SW 1271 (cell line): ENCODE data around the gene NFYC.
"Not testable (repeated sequence)": the region's sequence is repeated elsewhere in the genome, so short reads cannot be mapped to it uniquely, and the experiment has no call there.

ENCODE experiments used
- DNase-seq, 2 experiments: peaks; one replicate each; lab custom pipeline; 2025; lab: John Stamatoyannopoulos, UW

The NFYC gene

DNA sequence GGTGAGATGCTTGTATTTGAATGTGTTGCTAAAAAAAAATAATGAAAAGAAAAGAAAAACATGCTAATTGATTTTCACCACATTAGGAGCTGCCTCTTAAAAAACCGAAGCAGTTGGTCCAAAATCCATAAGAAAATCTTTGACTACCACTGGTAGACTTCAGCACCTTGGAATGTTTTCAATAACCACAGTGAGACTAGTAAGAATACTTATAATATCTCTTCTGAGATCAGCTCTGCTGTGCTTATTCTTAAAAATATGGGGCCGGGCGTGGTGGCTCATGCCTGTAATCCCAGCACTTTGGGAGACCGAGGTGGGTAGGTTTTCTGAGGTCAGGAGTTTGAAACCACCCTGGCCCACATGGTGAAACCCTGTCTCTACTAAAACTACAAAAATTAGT lies 15.1 kb downstream of the NFYC start:
- DNase-seq, result no peak

DNA sequence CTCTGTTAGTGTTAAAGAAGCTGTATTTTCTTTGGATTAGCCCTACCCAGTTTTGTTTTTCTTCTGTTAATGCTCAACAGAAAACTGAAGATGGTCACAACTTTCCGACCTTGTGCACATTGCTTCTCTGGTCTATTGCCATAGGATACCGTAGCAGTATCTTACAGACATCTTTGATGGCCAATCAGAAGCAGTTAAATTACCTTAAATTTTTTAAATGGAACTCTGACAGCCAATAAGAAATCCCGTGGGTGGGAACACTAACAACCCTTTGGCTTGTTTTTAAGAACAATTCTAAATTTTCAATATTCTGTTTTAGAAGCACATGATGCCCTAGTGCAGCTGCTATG lies 17.2 kb downstream of the NFYC start:
- peak in 1 of 2 experiments; percentile 76 for DNase-seq

DNA sequence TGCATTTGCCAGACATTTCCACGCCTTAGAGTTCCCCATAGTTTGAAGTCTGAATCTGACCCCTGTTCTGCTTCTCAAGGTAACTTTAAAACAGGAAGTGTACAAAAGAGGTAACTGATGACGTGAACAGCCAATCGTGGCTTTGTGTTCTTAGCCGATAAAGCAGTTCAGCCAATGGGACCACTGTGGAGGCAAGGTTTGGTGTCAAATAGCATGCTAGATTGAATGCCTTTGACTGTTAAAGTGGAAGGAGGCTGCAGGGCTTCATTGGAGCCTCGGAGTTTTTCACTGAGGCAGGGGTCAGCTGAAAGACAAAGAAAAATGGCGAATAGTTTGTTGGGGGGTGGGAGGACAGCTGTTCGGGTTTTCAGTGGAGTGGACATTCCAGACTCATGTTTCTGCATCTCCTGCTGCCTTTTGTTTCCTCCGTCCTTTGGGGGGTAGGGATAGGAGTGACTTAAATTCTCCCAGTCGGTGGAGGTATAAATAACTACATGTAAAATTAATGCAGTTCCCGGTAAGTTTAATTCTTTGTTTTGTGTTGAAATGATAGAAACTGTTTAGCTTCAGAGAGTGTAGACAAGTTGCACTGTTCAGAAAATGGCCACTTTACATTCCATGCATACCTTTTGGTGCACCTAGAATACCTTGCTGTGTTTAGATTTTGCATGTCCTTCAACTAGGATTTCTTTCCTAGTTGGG lies 17.7 kb downstream of the NFYC start:
- DNase-seq, result peak; percentile 15 to 84

DNA sequence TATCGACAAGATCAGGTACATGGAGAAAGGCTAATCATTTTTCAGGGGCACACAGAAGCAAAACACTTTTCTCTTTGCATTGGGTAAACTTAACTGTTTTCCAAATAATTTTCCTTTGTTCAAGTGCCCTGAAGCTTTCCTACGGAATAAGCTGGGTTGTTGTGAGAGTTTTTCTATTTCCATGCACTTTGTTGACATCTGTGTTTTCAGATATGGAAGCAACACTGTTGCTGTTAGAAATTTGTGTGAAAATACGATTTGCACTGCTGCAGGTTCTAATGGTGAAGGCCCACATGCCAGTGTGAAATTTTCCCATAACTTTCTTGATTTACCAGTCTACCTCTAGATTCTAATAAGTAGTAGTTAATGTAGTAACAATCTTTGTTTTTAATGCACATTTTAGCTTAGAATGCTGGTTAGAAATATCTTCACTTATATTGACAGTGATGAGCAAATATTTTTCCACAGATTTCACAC lies 18.3 kb downstream of the NFYC start:
- no peak for DNase-seq

DNA sequence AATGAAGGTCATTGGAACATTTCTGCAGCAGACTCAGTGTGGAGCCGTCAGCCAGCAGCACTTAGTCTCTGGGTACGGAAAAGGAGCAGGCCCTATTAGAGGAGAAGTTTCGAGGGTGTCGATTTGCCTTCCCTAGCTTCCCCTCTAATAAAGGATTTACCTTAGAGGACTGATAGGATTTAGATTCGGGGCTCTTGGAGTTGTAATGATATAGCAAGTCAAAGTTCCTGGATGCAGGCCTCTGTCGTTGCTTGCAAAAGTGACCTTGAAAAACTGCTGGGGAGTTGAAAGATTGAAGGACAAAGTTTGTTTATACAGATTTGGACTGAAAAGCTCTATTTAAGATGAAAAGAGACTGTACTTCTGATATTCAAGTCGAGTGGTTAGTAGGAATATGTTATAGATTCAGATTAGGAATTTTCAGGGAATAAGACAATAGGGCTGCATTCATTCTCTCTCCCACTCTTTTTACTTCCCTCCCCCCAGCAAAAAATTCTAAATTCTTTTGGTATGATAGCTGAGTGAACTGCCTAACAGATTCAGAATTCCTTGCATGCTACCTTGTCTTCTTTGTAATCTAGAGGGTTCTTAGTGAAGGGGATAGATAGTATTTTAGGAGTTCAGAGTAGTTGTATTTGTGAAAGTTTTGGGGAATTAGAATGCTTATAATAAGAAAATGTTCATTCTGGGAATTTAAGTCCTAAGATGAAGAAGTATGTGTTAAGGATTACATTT lies 19.2 kb downstream of the NFYC start:
- no peak for DNase-seq

DNA sequence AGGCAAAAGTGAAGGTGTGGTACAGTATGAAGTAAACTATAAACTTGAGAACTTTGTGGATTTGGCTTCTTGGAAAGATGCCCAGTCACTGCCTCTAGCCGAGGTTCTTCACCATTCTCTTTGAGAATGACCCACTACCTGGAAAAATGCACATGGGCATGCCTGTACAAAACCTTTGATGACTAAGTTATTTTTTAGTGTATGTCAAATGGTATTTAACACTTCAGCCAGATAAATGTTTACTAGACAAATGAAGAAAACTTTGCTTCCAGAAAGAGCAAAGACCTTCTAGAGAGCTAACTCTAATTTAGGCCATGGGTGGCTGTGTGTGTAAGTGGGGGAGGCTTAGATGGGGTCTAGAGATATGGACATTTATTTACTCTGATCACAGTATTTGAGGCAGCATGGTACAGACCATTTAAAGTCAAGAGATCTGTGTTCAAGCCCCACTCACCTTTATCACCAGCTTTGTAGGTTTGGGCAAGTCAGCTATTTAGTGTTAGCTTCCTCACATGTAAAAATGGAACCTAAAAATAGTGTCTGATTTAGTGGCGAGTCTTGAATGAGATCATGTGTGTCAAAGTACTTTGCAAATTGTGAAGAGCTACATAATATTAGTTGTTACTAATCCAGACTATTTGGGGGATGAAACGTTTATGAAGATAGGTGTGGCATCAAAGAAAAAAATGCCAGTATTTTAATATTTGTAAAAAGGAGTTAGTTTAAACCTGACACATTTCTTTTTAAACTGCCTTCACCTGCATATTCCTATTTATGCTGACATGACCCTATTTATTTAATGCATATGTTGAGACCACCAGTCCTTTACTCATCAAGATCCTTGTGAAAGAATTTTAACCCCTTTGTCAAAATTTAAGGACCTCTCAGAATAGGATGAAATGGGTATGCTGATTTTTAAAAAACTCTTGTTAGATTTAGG lies 20.2 kb downstream of the NFYC start:
- DNase-seq, result peak in 1 of 2 experiments; percentile 30

DNA sequence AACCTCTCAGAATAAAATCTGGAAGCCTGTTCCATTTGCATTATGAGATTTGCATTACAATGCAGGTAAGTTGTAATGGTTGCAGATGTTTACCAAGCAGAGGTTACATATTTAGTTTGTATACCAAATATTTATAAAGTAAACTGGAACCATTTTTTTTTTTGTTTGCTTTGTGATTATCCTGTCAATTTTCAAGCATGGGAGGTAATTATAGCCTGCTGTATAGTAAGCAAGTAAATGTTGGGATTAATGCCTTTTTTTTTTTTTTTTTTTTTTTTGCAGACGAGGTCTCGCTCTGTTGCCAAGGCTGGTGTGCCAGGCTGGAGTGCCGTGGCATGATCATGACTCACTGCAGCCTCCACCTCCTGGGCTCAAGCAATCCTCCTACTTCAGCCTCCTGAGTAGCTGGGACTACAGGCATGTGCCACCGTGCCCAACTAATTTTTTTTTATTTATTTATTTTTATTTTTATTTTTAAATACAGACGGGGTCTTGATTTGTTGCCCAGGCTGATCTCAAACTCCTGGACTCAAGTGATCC lies 21.0 kb downstream of the NFYC start:
- DNase-seq, result no peak

DNA sequence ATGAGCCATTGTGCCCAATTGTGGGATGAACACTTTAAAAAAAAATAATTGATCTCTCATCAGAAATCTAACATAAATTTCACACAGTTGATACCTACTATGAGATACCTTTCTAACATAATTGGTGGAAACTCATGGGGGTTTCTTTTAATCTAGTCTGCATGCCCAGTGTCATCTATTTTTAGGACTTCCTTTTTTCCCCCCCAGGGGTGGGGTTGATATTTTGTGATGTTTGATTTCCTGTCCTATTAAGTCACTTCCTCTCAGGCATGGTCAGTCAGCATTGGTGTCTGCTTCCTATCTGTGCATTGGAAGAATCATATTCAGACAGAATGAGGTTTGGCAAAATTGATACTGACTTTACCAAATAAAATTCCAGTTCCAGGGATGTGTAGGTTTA lies 21.5 kb downstream of the NFYC start:
- DNase-seq, result peak in 1 of 2 experiments; percentile 24

DNA sequence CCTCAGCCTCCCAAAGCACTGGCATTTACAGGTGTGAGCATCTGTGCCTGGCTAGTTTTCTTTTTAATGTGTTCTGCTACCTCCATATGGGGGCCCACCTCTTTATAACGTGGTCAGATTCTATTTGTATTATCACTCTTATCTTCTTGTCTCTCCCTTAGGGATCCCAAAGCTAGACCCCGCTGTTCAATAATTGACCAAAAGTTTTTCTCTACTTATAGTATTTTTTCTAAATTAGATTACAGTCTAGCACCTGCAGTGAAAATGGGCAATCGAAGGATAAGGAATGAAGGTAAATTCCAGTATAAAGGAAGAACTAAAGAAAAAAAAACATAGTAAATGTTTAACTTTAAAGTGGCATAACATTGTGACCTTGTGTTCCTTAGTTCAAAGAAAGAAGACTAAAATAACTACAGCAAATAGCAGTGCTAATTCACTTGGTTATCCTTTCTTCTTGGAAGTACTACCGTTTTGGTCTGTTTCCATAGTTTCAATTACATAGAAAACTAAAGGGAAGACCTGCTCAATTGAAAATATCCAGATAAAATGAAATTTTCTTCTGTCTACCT lies 24.1 kb downstream of the NFYC start:
- DNase-seq, result no peak

DNA sequence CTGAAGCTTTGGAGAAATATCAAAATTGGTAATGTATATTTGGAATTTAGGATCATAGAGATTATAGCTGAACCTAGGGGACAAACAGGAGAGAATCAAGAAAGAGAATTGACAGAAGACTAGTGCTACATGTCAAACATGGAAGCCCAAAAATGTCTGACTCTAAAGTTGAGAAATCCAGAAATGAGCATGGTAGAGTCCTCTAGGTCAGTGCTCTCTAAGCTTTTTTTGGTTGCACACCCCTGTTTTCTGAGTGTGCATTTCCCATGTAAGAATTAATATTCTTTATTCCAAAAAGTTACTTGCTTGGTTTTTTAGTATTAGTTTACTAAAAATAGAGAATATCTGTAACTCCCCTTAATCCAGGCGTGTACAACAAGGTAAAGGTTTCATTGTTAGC lies 25.6 kb downstream of the NFYC start:
- DNase-seq, result no peak

DNA sequence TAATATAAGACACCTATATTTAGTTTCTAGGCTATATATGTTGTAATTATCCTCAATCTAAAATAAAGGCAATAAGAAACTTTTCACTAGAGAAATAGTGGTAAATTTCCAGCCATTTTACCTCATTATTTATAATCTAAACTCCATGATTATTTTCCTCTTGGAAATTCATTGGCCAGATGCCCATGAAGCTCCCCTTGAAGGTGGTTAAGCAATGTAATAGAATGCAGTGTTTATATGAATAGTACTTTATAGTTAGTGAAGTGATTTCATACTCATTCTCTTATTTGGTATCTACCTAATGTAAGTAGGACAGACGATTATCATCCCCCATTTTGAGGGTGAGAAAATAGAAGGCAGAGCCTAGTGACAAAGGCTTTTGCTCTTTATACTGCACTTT lies 26.5 kb downstream of the NFYC start:
- DNase-seq, result no peak

DNA sequence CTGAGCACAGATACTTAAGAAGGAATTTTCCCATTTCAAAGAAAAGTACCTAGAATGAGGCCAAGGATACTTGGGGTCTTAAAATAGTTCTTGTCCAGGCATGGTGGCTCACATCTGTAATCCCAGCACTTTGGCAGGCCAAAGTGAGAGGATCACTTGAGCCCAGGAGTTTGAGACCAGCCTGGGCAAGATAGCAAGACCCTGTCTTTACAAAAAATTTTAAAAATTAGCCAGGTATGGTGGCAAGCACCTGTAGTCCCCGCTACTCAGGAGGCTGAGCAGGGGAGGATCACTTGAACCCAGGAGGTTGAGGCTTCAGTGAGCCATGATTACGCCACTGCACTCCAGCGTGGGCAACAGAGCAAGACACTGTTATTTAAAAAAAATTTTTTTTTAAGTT lies 29.0 kb downstream of the NFYC start:
- no peak for DNase-seq

DNA sequence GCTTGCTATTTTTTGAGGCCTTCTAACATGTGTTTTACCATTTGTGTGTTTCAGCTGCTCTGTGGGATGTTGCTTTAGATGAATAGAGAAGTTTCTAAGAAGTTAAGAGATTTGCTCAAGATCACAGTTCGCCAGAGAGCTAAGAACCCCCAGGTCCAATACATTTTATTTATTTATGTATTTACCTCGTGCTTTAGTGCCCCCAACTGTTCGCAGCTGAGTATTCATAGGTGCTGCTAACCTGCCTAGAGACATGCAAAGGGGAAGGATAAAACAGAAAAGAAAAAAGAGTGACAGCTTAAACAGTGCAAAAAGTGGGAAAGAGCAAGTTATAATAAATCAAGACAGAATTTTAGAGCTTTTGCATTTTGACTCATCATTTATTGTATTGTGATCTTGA lies 31.1 kb downstream of the NFYC start:
- DNase-seq, result no peak

DNA sequence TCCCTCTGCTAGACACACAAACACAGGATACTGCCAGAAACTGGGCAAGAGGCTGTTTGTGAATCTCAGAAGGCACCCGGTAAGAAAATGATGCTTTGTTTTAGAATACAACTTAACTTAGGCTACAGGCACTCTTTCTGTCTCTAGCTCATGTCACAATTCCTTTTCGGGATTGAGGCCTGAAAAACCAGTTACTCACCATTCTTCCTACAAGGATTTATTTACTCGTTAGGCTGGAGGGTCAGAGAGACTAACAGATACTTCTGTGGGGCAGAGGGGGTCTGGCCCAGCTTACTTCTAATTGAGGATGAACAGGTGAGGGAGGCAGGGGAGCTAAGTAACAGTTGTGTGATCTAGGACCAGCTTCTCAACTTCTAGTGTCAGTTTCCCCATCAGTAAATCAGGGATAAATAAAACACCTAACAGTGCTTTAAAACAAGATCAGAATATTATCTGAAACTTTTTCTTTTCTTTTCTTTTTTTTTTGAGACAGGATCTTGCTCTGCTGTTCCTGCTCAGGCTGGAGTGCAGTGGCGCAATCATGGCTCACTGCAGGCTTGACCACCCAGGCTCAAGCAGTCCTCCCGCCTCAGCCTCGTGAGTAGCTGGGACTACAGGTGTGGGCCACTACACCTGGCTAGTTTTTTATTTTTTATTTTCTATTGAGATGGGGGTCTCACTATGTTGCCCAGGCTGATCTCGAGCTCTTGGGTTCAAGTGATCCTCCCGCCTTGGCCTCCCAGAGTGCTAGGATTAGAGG lies 31.9 kb downstream of the NFYC start:
- DNase-seq, result no peak

DNA sequence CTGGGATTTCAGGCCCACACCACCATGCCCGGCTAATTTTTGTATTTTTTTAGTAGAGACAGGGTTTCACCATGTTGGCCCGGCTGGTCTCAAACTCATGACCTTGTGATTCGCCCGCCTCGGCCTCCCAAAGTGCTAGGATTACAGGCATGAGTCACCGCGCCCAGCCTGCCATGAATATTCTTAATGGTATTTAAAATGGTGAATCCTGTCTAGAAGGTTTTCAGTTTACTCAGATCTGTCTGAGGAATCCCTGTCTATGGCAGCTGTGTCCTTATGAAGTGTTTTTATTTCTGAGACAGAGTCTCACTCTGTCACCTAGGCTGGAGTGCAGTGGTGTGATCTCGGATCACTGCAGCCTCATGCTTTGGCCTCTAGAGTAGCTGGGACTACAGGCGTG lies 36.2 kb downstream of the NFYC start:
- DNase-seq, result not testable (repeated sequence)

DNA sequence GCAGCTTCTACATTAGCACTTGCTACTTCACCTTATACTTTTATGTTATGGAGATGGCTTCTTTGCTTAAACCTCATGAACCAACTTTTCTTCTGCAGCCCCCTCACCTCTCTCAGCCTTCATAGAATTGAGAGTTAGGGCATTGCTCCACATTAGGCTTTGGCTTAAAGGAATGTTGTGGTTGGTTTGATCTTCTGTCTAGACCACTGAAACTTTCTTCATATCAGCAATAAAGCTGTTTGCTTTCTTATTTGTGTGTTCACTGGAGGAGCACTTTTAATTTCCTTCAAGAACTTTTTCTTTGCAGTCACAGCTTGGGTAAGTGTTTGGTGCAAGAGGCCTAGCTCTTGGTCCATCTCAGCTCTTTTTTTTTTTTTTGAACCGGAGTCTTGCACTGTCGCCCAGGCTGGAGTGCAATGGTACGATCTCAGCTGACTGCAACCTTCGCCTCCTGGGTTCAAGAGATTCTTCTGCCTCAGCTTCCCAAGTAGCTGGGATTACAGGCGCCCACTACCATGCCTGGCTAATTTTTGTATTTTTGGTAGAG lies 37.9 kb downstream of the NFYC start:
- DNase-seq, result not testable (repeated sequence)

DNA sequence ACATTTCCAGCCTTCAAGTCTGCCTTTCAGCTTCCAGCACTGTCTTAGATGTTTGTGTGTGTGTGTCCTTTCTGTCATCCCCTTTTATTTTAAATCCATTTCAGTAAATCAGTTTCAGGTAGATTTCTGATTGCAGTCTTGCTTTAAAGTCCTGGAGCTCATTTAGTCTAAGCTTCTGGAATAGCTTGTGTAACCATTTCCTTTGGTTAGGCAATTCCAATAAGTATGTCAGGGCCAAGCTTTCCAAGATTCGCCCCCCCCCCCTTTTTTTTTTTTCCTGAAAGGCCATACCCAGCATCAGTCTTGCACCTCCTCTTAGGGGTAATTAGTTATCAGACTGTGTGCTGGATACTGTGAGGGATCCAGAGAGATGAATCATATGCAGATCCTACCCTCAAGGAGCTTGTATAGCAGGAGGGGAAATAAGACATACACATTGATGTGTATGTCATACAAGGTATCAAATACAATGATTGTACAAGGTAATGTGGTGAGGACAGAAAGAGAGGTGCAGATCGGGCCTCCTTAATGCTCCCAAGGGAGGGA lies 41.3 kb downstream of the NFYC start:
- DNase-seq, result no peak

DNA sequence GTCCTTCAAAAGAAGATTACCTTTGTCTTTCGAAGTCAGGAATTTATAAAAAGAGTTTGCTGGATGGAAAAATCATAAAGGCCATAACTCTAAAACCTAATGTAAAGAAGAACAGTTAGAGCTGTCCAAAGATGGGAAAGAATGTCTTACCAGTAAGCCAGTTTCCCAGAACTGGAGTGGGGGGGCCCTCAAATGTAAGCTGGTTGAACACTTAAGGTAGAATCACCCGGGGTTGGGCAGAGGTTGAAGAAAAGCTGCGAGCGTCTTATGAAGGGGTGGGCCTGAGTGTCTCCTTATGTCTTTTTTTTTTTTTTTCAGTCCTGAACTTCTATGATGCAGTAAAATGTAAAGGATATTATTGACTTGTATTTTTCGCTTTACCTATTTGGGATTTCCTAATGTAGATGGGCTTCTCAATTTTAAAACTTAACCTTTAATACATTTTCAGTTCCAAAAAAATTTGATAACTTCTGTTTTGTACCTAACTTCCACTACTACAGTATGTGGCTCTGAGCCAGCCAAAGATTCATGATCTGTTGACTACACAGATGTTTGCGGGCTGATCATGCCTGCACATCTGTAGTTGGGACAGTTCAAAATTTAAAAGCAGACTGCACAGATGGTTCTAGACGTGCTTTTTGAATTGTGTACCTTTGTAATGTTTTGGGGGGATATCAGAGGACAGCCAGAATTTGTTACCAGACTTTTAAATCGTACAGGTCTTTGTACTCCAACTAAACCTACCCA lies 43.6 kb downstream of the NFYC start:
- DNase-seq, result no peak

DNA sequence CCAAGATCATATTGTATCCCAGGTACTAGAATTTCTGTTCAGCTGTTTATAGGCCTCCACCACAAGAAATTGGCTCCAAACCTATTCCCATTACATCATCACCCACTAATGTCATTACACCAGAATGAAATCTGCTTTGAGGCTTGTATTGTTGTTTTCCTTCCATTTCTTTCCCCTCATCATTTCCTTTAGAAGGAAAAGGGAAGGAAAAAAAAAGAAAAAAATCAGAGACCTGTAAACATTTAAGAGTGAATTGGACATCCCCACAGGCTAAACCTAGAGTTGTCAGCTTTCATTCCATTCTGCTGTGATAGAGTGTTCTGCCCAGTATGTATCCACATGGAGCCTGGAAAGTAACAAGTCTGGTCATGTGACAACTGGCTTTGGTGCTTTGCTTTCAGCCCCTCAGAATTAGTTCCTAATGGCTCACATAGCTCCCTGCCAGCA lies 44.6 kb downstream of the NFYC start:
- DNase-seq, result no peak

DNA sequence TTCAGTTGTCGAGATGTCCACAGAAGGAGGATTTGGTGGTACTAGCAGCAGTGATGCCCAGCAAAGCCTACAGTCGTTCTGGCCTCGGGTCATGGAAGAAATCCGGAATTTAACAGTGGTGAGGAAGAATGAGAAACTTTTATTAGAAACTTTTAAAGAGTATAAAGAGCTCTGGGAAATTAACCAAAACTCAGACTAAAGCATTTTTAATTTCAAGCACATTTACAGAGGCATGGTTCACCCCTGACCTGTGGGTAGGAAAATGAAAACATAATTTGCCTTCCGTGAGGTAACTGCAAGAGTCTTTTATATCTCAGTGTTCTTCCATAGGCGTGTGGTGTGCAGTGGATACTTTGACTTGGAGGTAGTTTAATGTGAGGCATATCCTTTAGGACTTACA lies 47.3 kb downstream of the NFYC start:
- DNase-seq, result no peak
